K562 (cell line): ENCODE measurements around the gene WWC2. TPM values are rescaled to one million over a fixed set of nuclear protein-coding genes. Genes with fewer than 3 reads are reported as not detected.

Experiments used
- CBFA2T2 ChIP-seq: fragments of 450-650 bp; conservative IDR thresholded peaks from 2 replicates; pipeline ENCODE4 v1.6.1; 2017; ENCODE audit warnings: mild to moderate bottlenecking
- MGA ChIP-seq: fragments of 450-650 bp; IDR thresholded peaks from 2 replicates; pipeline ENCODE4 v1.6.1; 2016; ENCODE audit warnings: mild to moderate bottlenecking, moderate library complexity
- polyA plus RNA-seq, 8 experiments: library from polyadenylated mRNA; depleted of rRNA in 4 of 8; stranded (reverse) in 5 of 8; unstranded in 3 of 8; fragments of >200 nt; fragmentation: Nextera tagmentation in 2 of 8; fragmentation: Illumina TruSeq in 1 of 8; extraction: Ambion mirVana in 2 of 8; extraction: Trizol in 1 of 8; gene quantifications; 2 replicates each; pipeline versions ENCODE4 v1.2.1 to v1.2.3, GENCODE V29; 2011 to 2014; ENCODE audit warnings: inconsistent platforms in 1 of 8, missing spikeins in 1 of 8
- total RNA-seq, 7 experiments: library from RNA; depleted of rRNA in 6 of 7; stranded (reverse); fragments of >200 nt in 6 of 7; fragmentation: Illumina TruSeq in 2 of 7; extraction: Trizol in 2 of 7; gene quantifications; 2 replicates each; pipeline versions ENCODE4 v1.2.1 to v1.2.3, GENCODE V29; 2011 to 2021; ENCODE audit warnings: low replicate concordance in 1 of 7

The WWC2 gene
- total and polyA plus RNA-seq, 9 of the 15 experiments (the other 6 are each of a cell fraction or from before 2014, with no cell fraction given), result 3.7 to 39.4 (median 19.6) TPM

GRCh38 chr4:183345261-183345660 lies 246.2 kb downstream of the WWC2 start (continued):
- peak; percentile 25; the same call in 1 of the 2 replicates for TF ChIP-seq MGA
- TF ChIP-seq CBFA2T2, result 0 out of 2 replicates have a peak, but pooled peaks have one; percentile 3
